Vagina (tissue), 2 donors: ENCODE measurements around the gene ACE2.

Experiments used
- POLR2A ChIP-seq, 2 donors: fragments of 450-650 bp; IDR thresholded peaks; one replicate each; pipeline ENCODE4 v1.6.1; 2017; ENCODE audit warnings: antibody characterized with exemption in 2 of 2, mild to moderate bottlenecking in 2 of 2, moderate library complexity in 2 of 2
- POLR2AphosphoS5 ChIP-seq, 2 donors: sonication (generic); formaldehyde crosslinking; IDR thresholded peaks; one replicate each; pipeline ENCODE4 v1.9.0; 2017; ENCODE audit warnings: antibody characterized with exemption in 2 of 2, mild to moderate bottlenecking in 2 of 2, low read depth in 1 of 2; ENCODE audit not compliant: insufficient read depth in 1 of 2
- TF ChIP-seq, protein P1 (sequence below), 3 experiments: fragments of 450-650 bp in 2 of 3; fragments of 200-600 bp in 1 of 3; sonication (generic) in 1 of 3; IDR thresholded peaks; one replicate each; pipeline ENCODE4 v1.5.1; 2017 to 2019; ENCODE audit warnings: antibody characterized with exemption in 3 of 3, mild to moderate bottlenecking in 2 of 3, moderate library complexity in 2 of 3

DNA sequence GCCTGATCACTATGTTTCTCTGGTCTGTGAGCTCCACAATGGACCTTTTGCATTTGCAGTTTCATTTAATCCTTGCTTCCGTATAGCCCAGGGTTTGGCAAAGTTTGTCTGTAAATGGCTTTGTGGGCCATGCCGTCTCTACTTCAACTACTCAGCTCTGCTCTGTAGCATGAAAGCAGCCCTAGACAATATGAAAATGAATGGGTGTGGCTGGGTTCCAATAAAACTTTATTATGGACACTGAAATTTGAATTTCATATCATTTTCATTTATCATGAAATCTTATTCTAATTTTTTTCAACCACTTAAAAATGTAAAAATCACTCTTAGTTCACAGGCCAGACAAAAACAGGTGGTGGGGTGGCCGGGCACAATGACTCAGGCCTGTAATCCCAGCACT, 41.5 kb downstream of the ACE2 start:
- TF ChIP-seq POLR2A (IDR thresholded peaks at IDR 0.05) (no peak), POLR2AphosphoS5 (IDR thresholded peaks at IDR 0.05; ENCODE audit: insufficient read depth in 1 of 2, low read depth in 1 of 2) (no peak)
- TF ChIP-seq, protein P1, sequence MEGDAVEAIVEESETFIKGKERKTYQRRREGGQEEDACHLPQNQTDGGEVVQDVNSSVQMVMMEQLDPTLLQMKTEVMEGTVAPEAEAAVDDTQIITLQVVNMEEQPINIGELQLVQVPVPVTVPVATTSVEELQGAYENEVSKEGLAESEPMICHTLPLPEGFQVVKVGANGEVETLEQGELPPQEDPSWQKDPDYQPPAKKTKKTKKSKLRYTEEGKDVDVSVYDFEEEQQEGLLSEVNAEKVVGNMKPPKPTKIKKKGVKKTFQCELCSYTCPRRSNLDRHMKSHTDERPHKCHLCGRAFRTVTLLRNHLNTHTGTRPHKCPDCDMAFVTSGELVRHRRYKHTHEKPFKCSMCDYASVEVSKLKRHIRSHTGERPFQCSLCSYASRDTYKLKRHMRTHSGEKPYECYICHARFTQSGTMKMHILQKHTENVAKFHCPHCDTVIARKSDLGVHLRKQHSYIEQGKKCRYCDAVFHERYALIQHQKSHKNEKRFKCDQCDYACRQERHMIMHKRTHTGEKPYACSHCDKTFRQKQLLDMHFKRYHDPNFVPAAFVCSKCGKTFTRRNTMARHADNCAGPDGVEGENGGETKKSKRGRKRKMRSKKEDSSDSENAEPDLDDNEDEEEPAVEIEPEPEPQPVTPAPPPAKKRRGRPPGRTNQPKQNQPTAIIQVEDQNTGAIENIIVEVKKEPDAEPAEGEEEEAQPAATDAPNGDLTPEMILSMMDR (IDR thresholded peaks at IDR 0.05): no peak
